Thyroid gland (tissue), 4 donors: ENCODE data around the gene CRYBG2. TPM values are rescaled to one million over a fixed set of nuclear protein-coding genes. Genes with fewer than 3 reads are reported as not detected.

Experiments used
- DNase-seq, 2 donors: peaks; one replicate each; pipeline ENCODE4 v3.0.0-alpha.2; 2019
- H3K27ac ChIP-seq, 3 donors: fragments of 200-600 bp; sonication (generic); 1 replicate in 2 of 3; 2 replicates in 1 of 3; pipeline ENCODE4 v1.5.1; 2016 to 2019; ENCODE audit warnings: mild to moderate bottlenecking in 1 of 3, moderate library complexity in 1 of 3
- H3K27me3 ChIP-seq: fragments of 200-600 bp; sonication (generic); one replicate; pipeline ENCODE4 v1.5.1; 2019
- H3K36me3 ChIP-seq, 2 donors: fragments of 200-600 bp; sonication (generic); one replicate each; pipeline ENCODE4 v1.5.1; 2016 to 2019
- H3K4me1 ChIP-seq, 2 donors: fragments of 200-600 bp; sonication (generic); one replicate each; pipeline ENCODE4 v1.5.1; 2017 to 2019
- H3K4me3 ChIP-seq, 3 donors: fragments of 200-600 bp; sonication (generic); replicated peaks in 1 of 3; 1 replicate in 2 of 3; 2 replicates in 1 of 3; pipeline ENCODE4 v1.5.1; 2016; ENCODE audit warnings: mild to moderate bottlenecking in 1 of 3
- H3K9me3 ChIP-seq: fragments of 200-600 bp; sonication (generic); one replicate; pipeline ENCODE4 v1.5.1; 2017
- POLR2A ChIP-seq, 2 donors: fragments of 450-650 bp; IDR thresholded peaks; one replicate each; pipeline ENCODE4 v1.6.1; 2017; ENCODE audit warnings: antibody characterized with exemption in 2 of 2, mild to moderate bottlenecking in 2 of 2, moderate library complexity in 1 of 2
- WGBS, 2 donors: methylation state at CpG; one replicate each; pipeline ENCODE4 v1.1.5; 2017; 5-methylcytosine and 5-hydroxymethylcytosine counted together
- intact Hi-C: fragments of 100-400 bp; cut with DNase I; formaldehyde crosslinking; loops from one replicate; pipeline ENCODE4 v1.15.1; 2023
- total RNA-seq, 4 donors: library from RNA; depleted of rRNA; stranded (reverse); fragments of >200 nt; gene quantifications; one replicate each; pipeline ENCODE4 v1.2.3, GENCODE V29; 2016
- TF ChIP-seq, protein P1 (sequence below), 6 experiments: fragments of 200-600 bp in 3 of 6; fragments of 450-650 bp in 3 of 6; sonication (generic) in 3 of 6; IDR thresholded peaks; one replicate each; pipeline ENCODE4 v1.5.1; 2016 to 2019; ENCODE audit warnings: antibody characterized with exemption in 6 of 6, mild to moderate bottlenecking in 2 of 6, inconsistent platforms in 1 of 6, moderate library complexity in 1 of 6

CRYBG2 gene
- total RNA-seq, 4 donors from 2014 or later: not detected

GRCh38 chr1:26300578-26301275 is 53.2 kb downstream of the CRYBG2 start:
- Histone ChIP-seq H3K4me3 (no peak overlapping the region), H3K4me1 (peaks cover 5% of the 10 kb centered on the region in 2 donors), H3K27ac (no peak overlapping the region), H3K36me3 (no peaks in the 10 kb centered on the region), H3K9me3 (no peaks in the 10 kb centered on the region), H3K27me3 (no peaks in the 10 kb centered on the region)
- 82 to 92% methylated on average over 8 to 11 of the region's 11 CpGs for WGBS, 2 donors
- DNase-seq: no peak
- intact Hi-C loops: no loop called here
- TF ChIP-seq, protein P1, sequence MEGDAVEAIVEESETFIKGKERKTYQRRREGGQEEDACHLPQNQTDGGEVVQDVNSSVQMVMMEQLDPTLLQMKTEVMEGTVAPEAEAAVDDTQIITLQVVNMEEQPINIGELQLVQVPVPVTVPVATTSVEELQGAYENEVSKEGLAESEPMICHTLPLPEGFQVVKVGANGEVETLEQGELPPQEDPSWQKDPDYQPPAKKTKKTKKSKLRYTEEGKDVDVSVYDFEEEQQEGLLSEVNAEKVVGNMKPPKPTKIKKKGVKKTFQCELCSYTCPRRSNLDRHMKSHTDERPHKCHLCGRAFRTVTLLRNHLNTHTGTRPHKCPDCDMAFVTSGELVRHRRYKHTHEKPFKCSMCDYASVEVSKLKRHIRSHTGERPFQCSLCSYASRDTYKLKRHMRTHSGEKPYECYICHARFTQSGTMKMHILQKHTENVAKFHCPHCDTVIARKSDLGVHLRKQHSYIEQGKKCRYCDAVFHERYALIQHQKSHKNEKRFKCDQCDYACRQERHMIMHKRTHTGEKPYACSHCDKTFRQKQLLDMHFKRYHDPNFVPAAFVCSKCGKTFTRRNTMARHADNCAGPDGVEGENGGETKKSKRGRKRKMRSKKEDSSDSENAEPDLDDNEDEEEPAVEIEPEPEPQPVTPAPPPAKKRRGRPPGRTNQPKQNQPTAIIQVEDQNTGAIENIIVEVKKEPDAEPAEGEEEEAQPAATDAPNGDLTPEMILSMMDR (IDR thresholded peaks at IDR 0.05): no peak
- no peak for TF ChIP-seq POLR2A (IDR thresholded peaks at IDR 0.05)

- 78 to 81% methylated on average over 6 of the region's 6 CpGs for WGBS, 2 donors
- TF ChIP-seq, protein P1 (IDR thresholded peaks at IDR 0.05): no peak
- TF ChIP-seq POLR2A (IDR thresholded peaks at IDR 0.05): no peak
- DNase-seq: no peak
- intact Hi-C loops: no loop called here
- H3K27ac ChIP-seq: no peak overlapping the region
- no peak overlapping the region for H3K4me3 ChIP-seq
- H3K36me3 ChIP-seq: no peaks in the 10 kb centered on the region
- no peaks in the 10 kb centered on the region for H3K27me3 ChIP-seq
- no peaks in the 10 kb centered on the region for H3K9me3 ChIP-seq
- no peaks in the 10 kb centered on the region for H3K4me1 ChIP-seq
Measured at GRCh38 chr1:26297791-26298124, 56.2 kb downstream of the CRYBG2 start.

DNA sequence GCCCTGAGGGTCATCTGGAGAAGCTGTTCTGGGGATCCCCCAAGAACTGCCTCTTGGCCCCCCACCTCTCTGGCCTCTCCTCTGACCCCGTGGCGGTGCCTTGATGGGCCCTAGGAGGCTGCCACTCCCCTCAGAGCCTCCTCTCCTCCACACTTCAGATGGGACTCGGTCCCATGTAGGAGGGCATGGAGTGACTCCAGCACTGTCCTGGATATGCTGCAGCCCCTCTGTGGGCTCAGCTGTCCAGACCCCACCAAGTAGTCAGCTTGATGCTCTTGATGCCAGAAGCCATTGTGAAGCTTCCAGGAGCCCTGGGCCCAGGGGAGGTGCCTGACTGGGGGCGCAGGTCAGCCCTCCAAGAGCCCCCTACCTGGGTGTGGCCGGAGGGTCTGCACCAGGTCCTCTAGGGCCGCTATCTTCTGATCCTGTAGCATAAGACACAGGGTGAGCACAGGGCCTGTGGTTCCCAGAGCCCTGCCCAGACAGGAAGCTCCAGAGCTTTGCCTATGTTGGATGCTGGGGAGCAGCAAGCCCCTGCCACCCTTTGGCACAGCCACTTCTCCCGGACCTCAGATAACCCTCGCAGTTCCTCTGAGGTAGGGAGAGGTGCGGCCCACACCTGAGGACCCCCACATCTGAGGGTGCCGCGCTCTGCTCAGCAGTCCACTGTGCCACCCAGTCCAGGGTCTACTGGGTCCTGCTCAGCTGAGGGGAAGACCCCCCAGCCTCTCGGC is 56.7 kb downstream of the CRYBG2 start:
- Histone ChIP-seq H3K36me3 (no peaks in the 10 kb centered on the region), H3K4me1 (no peaks in the 10 kb centered on the region), H3K27ac (no peak overlapping the region), H3K27me3 (no peaks in the 10 kb centered on the region), H3K4me3 (no peak overlapping the region), H3K9me3 (no peaks in the 10 kb centered on the region)
- DNase-seq: no peak
- 92 to 98% methylated on average over 7 of the region's 12 CpGs for WGBS, 2 donors
- TF ChIP-seq POLR2A (IDR thresholded peaks at IDR 0.05): no peak
- TF ChIP-seq, protein P1 (IDR thresholded peaks at IDR 0.05): no peak
- intact Hi-C loops: no loop called here

GRCh38 chr1:26296340-26297056 is 57.4 kb downstream of the CRYBG2 start:
- WGBS, 2 donors: 87 to 89% methylated on average over 15 to 16 of the region's 16 CpGs
- no peaks in the 10 kb centered on the region for H3K4me1 ChIP-seq

More at GRCh38 chr1:26296340-26297056, 57.4 kb downstream of the CRYBG2 start:
- no peaks in the 10 kb centered on the region for H3K36me3 ChIP-seq
- TF ChIP-seq, protein P1 (IDR thresholded peaks at IDR 0.05): no peak
- no peak overlapping the region for H3K27ac ChIP-seq
- H3K27me3 ChIP-seq: no peaks in the 10 kb centered on the region
- intact Hi-C loops: no loop called here
- DNase-seq: no peak
- H3K4me3 ChIP-seq: no peak overlapping the region
- no peaks in the 10 kb centered on the region for H3K9me3 ChIP-seq
